ENCODE measurements around the gene S1PR4.
"Not testable (repeated sequence)": the region's sequence is repeated elsewhere in the genome, so short reads cannot be mapped to it uniquely, and the experiment has no call there.

Gene S1PR4

DNA sequence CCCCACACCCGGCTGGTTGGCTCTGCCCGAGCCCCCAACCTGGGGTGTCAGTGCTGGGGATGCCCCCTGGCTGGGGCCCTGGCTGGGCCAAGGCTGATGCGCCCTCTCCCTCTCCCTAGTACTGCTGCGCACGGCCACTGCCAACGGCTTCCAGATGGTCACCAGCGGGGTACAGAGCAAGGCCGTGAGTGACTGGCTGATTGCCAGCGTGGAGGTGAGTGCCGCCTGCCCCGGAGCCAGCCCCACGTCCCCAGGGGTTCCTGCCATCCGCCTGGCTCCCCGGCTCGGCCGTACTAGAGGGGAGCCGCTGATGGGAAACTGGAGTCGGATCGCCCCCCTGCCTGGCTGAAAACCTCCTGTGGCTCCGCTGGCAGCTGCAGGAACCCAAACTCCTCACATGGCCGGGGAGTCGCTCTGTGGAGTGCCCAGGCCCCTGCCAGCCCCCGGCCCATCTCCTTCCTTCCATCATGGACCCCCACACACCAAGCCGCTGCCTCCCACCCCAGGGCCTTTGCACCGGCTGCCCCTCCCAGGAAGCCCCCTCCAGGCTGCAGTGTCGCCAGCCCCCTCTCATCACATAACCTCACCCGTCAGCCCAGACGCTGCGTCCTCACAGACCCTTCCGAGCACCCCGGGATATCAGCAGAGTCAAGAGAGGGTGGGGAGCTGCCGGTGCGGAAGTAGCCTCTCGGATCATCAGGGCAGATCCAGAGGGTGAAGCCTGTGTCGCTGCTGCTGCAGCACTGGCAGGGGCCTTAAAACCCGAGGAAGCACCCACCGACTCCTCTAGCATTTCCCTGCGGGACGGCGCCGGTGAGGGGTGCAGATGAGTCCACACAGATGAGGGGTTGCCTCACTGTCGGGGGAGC lies 17.7 kb downstream of the S1PR4 start:
- DNase-seq, result no peak

GRCh38 chr19:3196933-3197205 lies 18.3 kb downstream of the S1PR4 start:
- no peak for DNase-seq

DNA sequence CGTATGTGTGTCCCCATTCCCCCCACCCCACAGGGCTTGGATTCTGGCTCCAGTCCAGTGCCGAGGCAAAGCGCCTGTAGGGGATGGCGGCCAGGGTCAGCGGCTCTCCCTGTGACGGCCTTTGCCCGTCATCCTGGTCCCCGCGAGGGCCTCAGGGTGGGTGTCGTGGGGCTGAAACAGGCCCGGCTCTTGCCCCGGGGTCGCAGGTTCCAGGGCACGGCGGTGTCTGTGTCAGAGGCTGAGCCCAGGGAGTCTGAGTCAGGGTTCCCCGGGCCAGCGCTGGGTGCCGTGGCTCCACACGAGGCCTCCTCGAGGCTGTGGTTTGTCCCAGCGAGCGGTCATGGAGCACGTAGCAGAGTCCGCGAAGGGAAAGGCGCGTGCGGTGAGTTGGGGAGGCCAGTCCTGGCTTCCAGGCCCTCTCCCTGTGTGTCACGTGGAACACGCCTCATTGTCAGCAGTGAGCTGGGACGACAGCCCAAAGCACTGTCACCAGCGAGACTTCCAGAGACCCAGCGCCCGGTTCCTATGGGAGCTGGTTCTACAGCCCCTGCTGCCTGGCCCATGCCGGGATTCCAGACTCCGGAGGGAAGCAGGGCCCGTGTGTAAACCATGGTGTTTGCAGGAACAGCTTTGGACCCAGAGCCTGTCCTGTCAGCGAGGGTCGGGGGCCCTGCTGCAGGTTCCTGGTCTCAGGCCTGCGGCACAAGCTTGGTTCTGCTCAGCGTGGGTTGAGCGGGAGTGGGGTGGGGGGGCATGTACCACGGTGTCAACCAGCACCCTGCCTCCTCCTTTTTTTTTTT lies 20.5 kb downstream of the S1PR4 start:
- DNase-seq, result no peak

- no peak for DNase-seq
Observed at GRCh38 chr19:3201072-3201700, 22.6 kb downstream of the S1PR4 start.

DNA sequence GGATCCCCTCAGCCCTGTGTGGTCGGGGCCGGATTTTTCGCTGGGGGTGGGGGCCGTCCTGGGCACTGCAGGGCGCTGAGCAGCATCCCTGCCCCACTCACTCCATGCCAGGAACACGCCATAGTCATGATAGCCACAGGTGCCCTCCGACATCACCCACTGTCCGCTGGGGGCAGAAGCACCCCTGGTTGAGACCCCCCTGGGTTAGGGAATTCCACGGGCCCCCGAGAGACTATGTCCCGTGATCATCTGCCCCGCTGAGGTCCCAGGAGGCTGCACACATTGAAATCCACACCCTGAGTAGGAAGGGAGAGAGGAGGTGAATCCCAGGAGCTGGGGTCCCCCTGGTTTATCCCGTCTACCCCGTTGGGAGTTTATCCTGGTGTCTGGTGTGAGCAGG lies 23.3 kb downstream of the S1PR4 start:
- no peak for DNase-seq

DNA sequence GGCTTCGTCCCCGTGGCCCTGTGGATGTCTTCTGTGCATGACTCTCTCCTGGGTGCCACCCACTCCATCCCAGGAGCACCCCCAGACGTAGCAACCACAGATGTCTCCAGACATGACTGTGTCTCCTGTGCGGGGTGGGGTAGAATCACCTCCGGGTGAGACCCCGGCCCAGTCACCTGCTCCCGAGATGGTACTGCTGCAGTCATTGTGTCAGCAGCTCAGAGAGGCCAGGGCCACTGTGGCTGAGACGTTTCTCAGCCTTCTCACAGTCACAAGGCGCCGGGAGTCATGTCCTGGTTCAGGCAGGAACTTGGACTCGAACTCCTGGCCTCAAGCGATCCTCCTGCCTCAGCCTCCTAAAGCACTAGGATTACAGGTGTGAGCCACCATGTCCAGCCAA lies 23.8 kb downstream of the S1PR4 start:
- no peak for DNase-seq

- DNase-seq, result not testable (repeated sequence)
Observed at GRCh38 chr19:3202895-3203294, 24.3 kb downstream of the S1PR4 start.

DNA sequence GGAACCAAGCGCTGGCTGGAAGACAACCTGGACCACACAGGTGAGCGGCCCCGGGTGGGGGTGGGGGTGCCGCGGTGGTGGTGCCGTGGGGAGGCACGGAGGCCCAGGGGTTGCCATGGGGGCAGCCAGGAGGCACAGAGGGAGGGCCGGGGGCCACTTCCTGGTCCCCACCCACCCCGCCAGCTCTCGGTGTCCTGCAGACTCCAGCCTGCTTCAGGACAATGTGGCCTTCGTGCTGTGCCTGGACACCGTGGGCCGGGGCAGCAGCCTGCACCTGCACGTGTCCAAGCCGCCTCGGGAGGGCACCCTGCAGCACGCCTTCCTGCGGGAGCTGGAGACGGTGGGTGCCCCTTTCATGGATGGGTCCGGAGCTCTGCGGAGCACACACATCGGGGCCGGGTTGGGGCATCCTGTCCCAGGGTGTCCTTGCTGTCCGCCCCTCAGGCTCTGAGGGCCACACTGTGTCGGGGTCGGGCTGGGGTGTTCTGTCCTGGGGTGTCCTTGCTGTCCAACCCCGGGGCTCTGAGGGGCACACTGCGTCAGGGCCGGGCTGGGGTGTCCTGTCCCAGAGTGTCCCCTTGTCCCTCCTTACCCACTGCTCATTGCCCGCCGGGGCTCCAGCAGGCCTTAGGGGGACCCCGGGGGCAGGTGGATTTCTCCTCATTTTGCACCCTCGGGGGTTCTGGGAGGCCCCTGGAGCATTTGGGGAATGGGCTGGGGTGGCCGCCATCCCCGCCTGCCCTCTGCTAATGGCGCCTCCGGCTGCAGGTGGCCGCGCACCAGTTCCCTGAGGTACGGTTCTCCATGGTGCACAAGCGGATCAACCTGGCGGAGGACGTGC lies 25.5 kb downstream of the S1PR4 start:
- no peak for DNase-seq

- DNase-seq, result no peak
Observed at GRCh38 chr19:3204646-3205275, 26.2 kb downstream of the S1PR4 start.

DNA sequence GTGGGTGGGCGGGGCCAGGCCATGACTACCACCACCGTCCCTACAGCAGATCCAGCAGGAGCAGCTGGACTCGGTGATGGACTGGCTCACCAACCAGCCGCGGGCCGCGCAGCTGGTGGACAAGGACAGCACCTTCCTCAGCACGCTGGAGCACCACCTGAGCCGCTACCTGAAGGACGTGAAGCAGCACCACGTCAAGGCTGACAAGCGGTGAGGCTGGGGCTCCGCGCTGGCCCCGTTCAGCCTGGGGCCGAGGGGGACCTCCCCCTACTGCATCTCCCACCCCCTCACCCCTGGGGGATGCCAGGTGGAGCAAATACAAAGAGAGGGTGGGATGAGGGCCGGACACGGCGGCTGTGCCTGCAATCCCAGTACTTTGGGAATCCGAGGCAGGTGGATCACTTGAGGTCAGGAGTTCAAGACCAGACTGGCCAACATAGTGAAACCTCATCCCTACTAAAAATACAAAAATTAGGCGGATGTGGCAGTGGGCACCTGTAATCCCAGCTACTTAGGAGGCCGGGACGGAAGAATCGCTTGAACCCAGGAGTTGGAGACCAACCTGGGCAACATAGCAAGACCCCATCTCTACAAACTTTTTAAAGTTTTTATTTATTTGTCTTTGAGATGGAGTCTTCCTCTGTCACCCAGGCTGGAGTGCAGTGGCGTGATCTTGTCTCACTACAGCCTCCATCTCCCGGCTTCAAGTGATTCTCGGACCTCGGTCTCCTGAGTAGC lies 27.8 kb downstream of the S1PR4 start:
- no peak for DNase-seq

DNA sequence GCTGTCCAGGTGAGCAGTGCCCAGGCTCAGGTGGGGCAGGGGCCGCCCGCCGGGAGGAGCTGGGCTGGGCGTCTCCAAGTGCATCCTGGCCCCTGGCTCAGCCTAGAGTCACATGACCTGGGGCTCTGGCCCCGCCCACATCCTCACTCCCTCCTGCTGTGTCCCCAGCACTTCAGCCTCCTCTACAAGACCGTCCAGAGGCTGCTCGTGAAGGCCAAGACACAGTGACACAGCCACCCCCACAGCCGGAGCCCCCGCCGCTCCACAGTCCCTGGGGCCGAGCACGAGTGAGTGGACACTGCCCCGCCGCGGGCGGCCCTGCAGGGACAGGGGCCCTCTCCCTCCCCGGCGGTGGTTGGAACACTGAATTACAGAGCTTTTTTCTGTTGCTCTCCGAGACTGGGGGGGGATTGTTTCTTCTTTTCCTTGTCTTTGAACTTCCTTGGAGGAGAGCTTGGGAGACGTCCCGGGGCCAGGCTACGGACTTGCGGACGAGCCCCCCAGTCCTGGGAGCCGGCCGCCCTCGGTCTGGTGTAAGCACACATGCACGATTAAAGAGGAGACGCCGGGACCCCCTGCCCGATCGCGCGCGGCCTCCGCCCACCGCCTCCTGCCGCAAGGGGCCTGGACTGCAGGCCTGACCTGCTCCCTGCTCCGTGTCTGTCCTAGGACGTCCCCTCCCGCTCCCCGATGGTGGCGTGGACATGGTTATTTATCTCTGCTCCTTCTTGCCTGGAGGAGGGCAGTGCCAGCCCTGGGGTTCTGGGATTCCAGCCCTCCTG lies 29.1 kb downstream of the S1PR4 start:
- no peak for DNase-seq

GRCh38 chr19:3208317-3209207 lies 30.0 kb downstream of the S1PR4 start:
- DNase-seq, result no peak

DNA sequence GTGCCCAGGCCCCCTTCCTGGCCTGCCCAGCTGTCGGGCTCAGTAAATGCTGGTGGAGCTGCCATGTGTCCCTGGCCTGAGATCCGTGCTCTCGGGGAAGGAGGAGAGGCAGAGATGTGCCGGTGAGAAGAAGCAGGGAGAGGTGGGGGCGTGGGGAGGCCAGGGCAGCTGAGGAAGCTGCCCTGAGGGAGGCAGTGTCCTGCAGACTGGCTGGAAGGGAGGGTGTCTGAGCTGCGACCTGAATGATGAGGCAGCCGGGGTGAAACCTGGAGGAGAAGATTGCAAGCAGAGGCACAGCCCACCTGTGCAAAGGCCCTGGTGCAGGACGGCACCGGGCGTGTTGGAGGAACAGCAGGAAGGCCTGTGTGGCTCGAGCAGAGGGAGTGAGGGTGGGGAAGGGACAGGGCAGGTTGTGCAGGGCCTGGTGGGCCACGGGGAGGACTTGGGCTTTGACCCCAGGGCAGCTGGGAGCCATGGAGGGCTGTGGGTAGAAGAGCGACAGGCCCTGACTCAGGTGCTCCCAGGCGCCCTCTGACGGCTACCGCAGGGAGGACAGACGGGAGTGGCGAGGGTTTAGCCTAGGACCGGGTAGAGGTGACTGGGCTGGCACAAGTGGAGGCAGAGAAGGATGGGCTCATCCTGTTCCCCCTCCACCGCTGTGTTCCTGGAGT lies 31.9 kb downstream of the S1PR4 start:
- no peak for DNase-seq

- DNase-seq, result no peak
Observed at GRCh38 chr19:3211191-3211590, 32.6 kb downstream of the S1PR4 start.

- no peak for DNase-seq
Observed at GRCh38 chr19:3213159-3213558, 34.6 kb downstream of the S1PR4 start.

DNA sequence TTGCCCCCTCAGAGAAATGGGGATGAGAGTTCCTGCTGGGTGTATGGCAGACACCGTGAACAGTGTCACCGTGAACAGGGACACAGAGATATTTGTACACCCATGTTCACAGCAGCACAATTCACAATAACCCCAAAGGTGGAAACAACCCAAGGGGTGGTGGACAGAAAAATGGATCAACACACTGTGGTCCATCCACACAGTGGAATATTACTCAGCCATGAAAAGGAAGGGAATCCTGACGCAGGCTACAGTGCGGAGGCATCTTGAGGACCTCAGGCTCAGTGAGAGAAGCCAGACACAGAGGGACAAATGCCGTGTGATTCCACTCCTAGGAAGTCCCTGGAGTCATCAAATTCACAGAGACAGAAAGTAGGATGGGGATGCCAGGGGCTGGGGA lies 38.3 kb downstream of the S1PR4 start:
- no peak for DNase-seq

DNA sequence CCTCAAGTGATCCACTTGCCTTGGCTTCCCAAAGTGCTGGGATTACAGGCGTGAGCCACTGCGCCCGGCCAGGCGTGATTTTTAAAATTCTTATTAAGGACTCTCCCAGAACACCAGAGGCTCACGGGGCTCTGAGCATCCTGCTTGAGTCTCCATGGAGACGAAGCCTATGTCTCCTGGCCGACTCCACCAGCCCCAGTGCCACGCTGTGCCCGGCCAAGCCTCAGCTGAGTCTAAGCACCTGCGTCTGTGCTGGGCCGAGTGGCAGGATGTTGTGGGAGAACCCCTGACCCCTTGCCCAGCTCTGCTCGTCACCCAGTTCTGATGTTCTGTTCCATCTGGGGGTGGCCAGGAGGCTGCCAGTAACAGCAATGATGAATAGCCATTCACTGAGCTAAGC lies 42.0 kb downstream of the S1PR4 start:
- no peak for DNase-seq

- DNase-seq, result not testable (repeated sequence)
Observed at GRCh38 chr19:3221576-3221975, 43.0 kb downstream of the S1PR4 start.

DNA sequence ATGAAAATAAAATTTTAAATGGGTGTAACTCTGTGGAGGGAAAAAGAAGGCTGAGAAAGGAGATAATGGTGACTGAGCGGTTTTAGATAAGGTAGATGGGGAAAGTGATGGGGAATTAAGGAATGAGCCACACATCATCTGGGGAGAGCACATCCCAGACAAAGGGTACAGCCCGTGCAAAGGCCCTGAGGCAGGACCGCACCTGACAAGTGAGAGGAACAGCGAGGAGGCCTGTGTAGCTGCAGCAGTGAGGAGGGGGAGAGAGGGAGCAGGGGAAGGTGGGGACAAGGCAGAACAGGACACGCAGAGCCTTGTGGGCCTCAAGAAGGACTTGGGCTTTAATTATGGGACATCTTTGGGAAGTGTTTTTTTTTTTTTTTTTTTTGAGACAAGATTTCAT lies 44.1 kb downstream of the S1PR4 start:
- no peak for DNase-seq
